Measurements from ENCODE around the gene ANO7. TPM values are rescaled to one million over a fixed set of nuclear protein-coding genes. Genes with fewer than 3 reads are reported as not detected.

The ANO7 gene
- polyA plus RNA-seq, 2 donors: 0.14 to 0.21 TPM

- Histone ChIP-seq H3K4me1 (ENCODE audit: control insufficient read depth in 2 of 2, insufficient read depth in 2 of 2, low read length in 1 of 2) (peaks cover 0 to 2% of the 10 kb centered on the region in 2 donors), H3K27ac (ENCODE audit: low read depth in 2 of 2, low read length in 1 of 2) (no peak overlapping the region), H3K27me3 (ENCODE audit: control insufficient read depth in 1 of 2, insufficient read depth in 2 of 2, low read length in 2 of 2) (no peaks in the 10 kb centered on the region), H3K4me3 (ENCODE audit: low read depth in 1 of 2, low read length in 2 of 2) (no peak overlapping the region), H3K9me3 (ENCODE audit: control insufficient read depth in 2 of 2, insufficient read depth in 1 of 2, low read depth in 1 of 2, low read length in 1 of 2) (no peaks in the 10 kb centered on the region), H3K36me3 (ENCODE audit: control insufficient read depth in 2 of 2, insufficient read depth in 2 of 2, low read length in 1 of 2) (peaks cover 34 to 82% of the 10 kb centered on the region in 2 donors)
- 87 to 91% methylated on average over 12 of the region's 12 CpGs for WGBS, 2 donors
Observed at GRCh38 chr2:241237949-241238371, 49.5 kb downstream of the ANO7 start.

GRCh38 chr2:241238693-241239198 is 50.3 kb downstream of the ANO7 start:
- Histone ChIP-seq H3K4me1 (ENCODE audit: control insufficient read depth in 2 of 2, insufficient read depth in 2 of 2, low read length in 1 of 2) (no peaks in the 10 kb centered on the region), H3K27me3 (ENCODE audit: control insufficient read depth in 1 of 2, insufficient read depth in 2 of 2, low read length in 2 of 2) (no peaks in the 10 kb centered on the region), H3K27ac (ENCODE audit: low read depth in 2 of 2, low read length in 1 of 2) (no peak overlapping the region), H3K36me3 (ENCODE audit: control insufficient read depth in 2 of 2, insufficient read depth in 2 of 2, low read length in 1 of 2) (peaks cover 34 to 80% of the 10 kb centered on the region in 2 donors), H3K9me3 (ENCODE audit: control insufficient read depth in 2 of 2, insufficient read depth in 1 of 2, low read depth in 1 of 2, low read length in 1 of 2) (no peaks in the 10 kb centered on the region), H3K4me3 (ENCODE audit: low read depth in 1 of 2, low read length in 2 of 2) (no peak overlapping the region)
- WGBS, 2 donors: 85 to 88% methylated on average over 5 of the region's 5 CpGs

GRCh38 chr2:241239552-241240202 is 51.2 kb downstream of the ANO7 start:
- 95% methylated on average over 28 of the region's 28 CpGs for WGBS, 2 donors
- Histone ChIP-seq H3K4me1 (ENCODE audit: control insufficient read depth in 2 of 2, insufficient read depth in 2 of 2, low read length in 1 of 2) (no peaks in the 10 kb centered on the region), H3K36me3 (ENCODE audit: control insufficient read depth in 2 of 2, insufficient read depth in 2 of 2, low read length in 1 of 2) (peaks cover 28 to 71% of the 10 kb centered on the region in 2 donors), H3K27ac (ENCODE audit: low read depth in 2 of 2, low read length in 1 of 2) (no peak overlapping the region), H3K27me3 (ENCODE audit: control insufficient read depth in 1 of 2, insufficient read depth in 2 of 2, low read length in 2 of 2) (no peaks in the 10 kb centered on the region), H3K4me3 (ENCODE audit: low read depth in 1 of 2, low read length in 2 of 2) (no peak overlapping the region), H3K9me3 (ENCODE audit: control insufficient read depth in 2 of 2, insufficient read depth in 1 of 2, low read depth in 1 of 2, low read length in 1 of 2) (no peaks in the 10 kb centered on the region)

GRCh38 chr2:241240320-241241004 is 52.0 kb downstream of the ANO7 start:
- H3K27ac ChIP-seq (ENCODE audit: low read depth in 2 of 2, low read length in 1 of 2): no peak overlapping the region
- H3K27me3 ChIP-seq (ENCODE audit: control insufficient read depth in 1 of 2, insufficient read depth in 2 of 2, low read length in 2 of 2): no peaks in the 10 kb centered on the region
- H3K4me3 ChIP-seq (ENCODE audit: low read depth in 1 of 2, low read length in 2 of 2): no peak overlapping the region
- no peaks in the 10 kb centered on the region for H3K4me1 ChIP-seq (ENCODE audit: control insufficient read depth in 2 of 2, insufficient read depth in 2 of 2, low read length in 1 of 2)
- peaks cover 20 to 65% of the 10 kb centered on the region in 2 donors for H3K36me3 ChIP-seq (ENCODE audit: control insufficient read depth in 2 of 2, insufficient read depth in 2 of 2, low read length in 1 of 2)
- H3K9me3 ChIP-seq (ENCODE audit: control insufficient read depth in 2 of 2, insufficient read depth in 1 of 2, low read depth in 1 of 2, low read length in 1 of 2): no peaks in the 10 kb centered on the region
- WGBS, 2 donors: 90 to 92% methylated on average over 21 of the region's 21 CpGs

GRCh38 chr2:241241669-241242068 is 53.2 kb downstream of the ANO7 start:
- Histone ChIP-seq H3K4me3 (ENCODE audit: low read depth in 1 of 2, low read length in 2 of 2) (no peak overlapping the region), H3K36me3 (ENCODE audit: control insufficient read depth in 2 of 2, insufficient read depth in 2 of 2, low read length in 1 of 2) (peaks cover 12 to 57% of the 10 kb centered on the region in 2 donors), H3K4me1 (ENCODE audit: control insufficient read depth in 2 of 2, insufficient read depth in 2 of 2, low read length in 1 of 2) (no peaks in the 10 kb centered on the region), H3K27me3 (ENCODE audit: control insufficient read depth in 1 of 2, insufficient read depth in 2 of 2, low read length in 2 of 2) (no peaks in the 10 kb centered on the region), H3K9me3 (ENCODE audit: control insufficient read depth in 2 of 2, insufficient read depth in 1 of 2, low read depth in 1 of 2, low read length in 1 of 2) (no peaks in the 10 kb centered on the region), H3K27ac (ENCODE audit: low read depth in 2 of 2, low read length in 1 of 2) (no peak overlapping the region)
- 87 to 90% methylated on average over 4 of the region's 4 CpGs for WGBS, 2 donors

GRCh38 chr2:241242306-241242705 is 53.8 kb downstream of the ANO7 start:
- H3K27ac ChIP-seq (ENCODE audit: low read depth in 2 of 2, low read length in 1 of 2): no peak overlapping the region
- no peaks in the 10 kb centered on the region for H3K9me3 ChIP-seq (ENCODE audit: control insufficient read depth in 2 of 2, insufficient read depth in 1 of 2, low read depth in 1 of 2, low read length in 1 of 2)
- no peak overlapping the region for H3K4me3 ChIP-seq (ENCODE audit: low read depth in 1 of 2, low read length in 2 of 2)
- H3K4me1 ChIP-seq (ENCODE audit: control insufficient read depth in 2 of 2, insufficient read depth in 2 of 2, low read length in 1 of 2): no peaks in the 10 kb centered on the region
- no peaks in the 10 kb centered on the region for H3K27me3 ChIP-seq (ENCODE audit: control insufficient read depth in 1 of 2, insufficient read depth in 2 of 2, low read length in 2 of 2)
- peaks cover 16 to 55% of the 10 kb centered on the region in 2 donors for H3K36me3 ChIP-seq (ENCODE audit: control insufficient read depth in 2 of 2, insufficient read depth in 2 of 2, low read length in 1 of 2)
- WGBS, 2 donors: 85 to 86% methylated on average over 14 of the region's 14 CpGs

GRCh38 chr2:241244368-241244767 is 55.9 kb downstream of the ANO7 start:
- no peaks in the 10 kb centered on the region for H3K27me3 ChIP-seq (ENCODE audit: control insufficient read depth in 1 of 2, insufficient read depth in 2 of 2, low read length in 2 of 2)
- H3K9me3 ChIP-seq (ENCODE audit: control insufficient read depth in 2 of 2, insufficient read depth in 1 of 2, low read depth in 1 of 2, low read length in 1 of 2): no peaks in the 10 kb centered on the region
- no peak overlapping the region for H3K27ac ChIP-seq (ENCODE audit: low read depth in 2 of 2, low read length in 1 of 2)
- no peak overlapping the region for H3K4me3 ChIP-seq (ENCODE audit: low read depth in 1 of 2, low read length in 2 of 2)
- H3K36me3 ChIP-seq (ENCODE audit: control insufficient read depth in 2 of 2, insufficient read depth in 2 of 2, low read length in 1 of 2): peaks cover 28 to 60% of the 10 kb centered on the region in 2 donors
- 94 to 98% methylated on average over 6 of the region's 6 CpGs for WGBS, 2 donors
- no peaks in the 10 kb centered on the region for H3K4me1 ChIP-seq (ENCODE audit: control insufficient read depth in 2 of 2, insufficient read depth in 2 of 2, low read length in 1 of 2)

GRCh38 chr2:241248289-241248688 is 59.8 kb downstream of the ANO7 start:
- H3K4me1 ChIP-seq (ENCODE audit: control insufficient read depth in 2 of 2, insufficient read depth in 2 of 2, low read length in 1 of 2): no peaks in the 10 kb centered on the region
- WGBS, 2 donors: 96% methylated on average over 11 of the region's 11 CpGs
- peaks cover 33 to 60% of the 10 kb centered on the region in 2 donors for H3K36me3 ChIP-seq (ENCODE audit: control insufficient read depth in 2 of 2, insufficient read depth in 2 of 2, low read length in 1 of 2)
- H3K4me3 ChIP-seq (ENCODE audit: low read depth in 1 of 2, low read length in 2 of 2): no peak overlapping the region
- no peak overlapping the region for H3K27ac ChIP-seq (ENCODE audit: low read depth in 2 of 2, low read length in 1 of 2)
- no peaks in the 10 kb centered on the region for H3K9me3 ChIP-seq (ENCODE audit: control insufficient read depth in 2 of 2, insufficient read depth in 1 of 2, low read depth in 1 of 2, low read length in 1 of 2)
- H3K27me3 ChIP-seq (ENCODE audit: control insufficient read depth in 1 of 2, insufficient read depth in 2 of 2, low read length in 2 of 2): no peaks in the 10 kb centered on the region

- H3K9me3 ChIP-seq (ENCODE audit: control insufficient read depth in 2 of 2, insufficient read depth in 1 of 2, low read depth in 1 of 2, low read length in 1 of 2): no peaks in the 10 kb centered on the region
- H3K4me1 ChIP-seq (ENCODE audit: control insufficient read depth in 2 of 2, insufficient read depth in 2 of 2, low read length in 1 of 2): no peaks in the 10 kb centered on the region
- no peak overlapping the region for H3K4me3 ChIP-seq (ENCODE audit: low read depth in 1 of 2, low read length in 2 of 2)
- H3K27me3 ChIP-seq (ENCODE audit: control insufficient read depth in 1 of 2, insufficient read depth in 2 of 2, low read length in 2 of 2): no peaks in the 10 kb centered on the region
- 75 to 81% methylated on average over 6 of the region's 6 CpGs for WGBS, 2 donors
- peaks cover 39 to 64% of the 10 kb centered on the region in 2 donors for H3K36me3 ChIP-seq (ENCODE audit: control insufficient read depth in 2 of 2, insufficient read depth in 2 of 2, low read length in 1 of 2)
- no peak overlapping the region for H3K27ac ChIP-seq (ENCODE audit: low read depth in 2 of 2, low read length in 1 of 2)
Observed at GRCh38 chr2:241248897-241249296, 60.4 kb downstream of the ANO7 start.

Data from esophagus (tissue), 2 donors.